Effector memory CD4-positive, alpha-beta T cell (primary cell): Measurements from ENCODE around the gene ZNF749.
A peak's percentile ranks its signal among the peaks of the same experiment; 100 is the strongest.
"Not testable (repeated sequence)": the region's sequence is repeated elsewhere in the genome, so short reads cannot be mapped to it uniquely, and the experiment has no call there.

Experiments used
- DNase-seq, 3 donors: peaks; one replicate each; pipeline ENCODE4 v3.0.0-alpha.2; 2020
- H3K27ac ChIP-seq: 2 replicates; pipeline ENCODE4 v1.7.0; 2013; ENCODE audit warnings: mild to moderate bottlenecking, low read length, moderate library complexity; ENCODE audit not compliant: insufficient read depth, poor library complexity, severe bottlenecking
- H3K27me3 ChIP-seq: replicated peaks from 2 replicates; pipeline ENCODE4 v1.7.0; 2013; ENCODE audit warnings: mild to moderate bottlenecking, low read length; ENCODE audit not compliant: insufficient read depth, control insufficient read depth, poor library complexity, severe bottlenecking
- H3K36me3 ChIP-seq: 2 replicates; pipeline ENCODE4 v1.7.0; 2013; ENCODE audit warnings: mild to moderate bottlenecking, low read length, moderate library complexity; ENCODE audit not compliant: control insufficient read depth, insufficient read depth
- H3K4me1 ChIP-seq: 2 replicates; pipeline ENCODE4 v1.7.0; 2013; ENCODE audit warnings: low read length, mild to moderate bottlenecking; ENCODE audit not compliant: control insufficient read depth, insufficient read depth, poor library complexity, severe bottlenecking
- H3K4me3 ChIP-seq: 2 replicates; pipeline ENCODE4 v1.7.0; 2013; ENCODE audit warnings: low read length, low read depth, mild to moderate bottlenecking; ENCODE audit not compliant: insufficient read depth, poor library complexity, severe bottlenecking
- H3K9me3 ChIP-seq: 2 replicates; pipeline ENCODE4 v1.7.0; 2013; ENCODE audit warnings: mild to moderate bottlenecking, low read length, moderate library complexity; ENCODE audit not compliant: control insufficient read depth

ZNF749 gene

GRCh38 chr19:57466489-57466888 is 31.4 kb downstream of the ZNF749 start:
- H3K9me3 ChIP-seq, result peaks cover 11% of the 10 kb centered on the region
- DNase-seq, result no peak
- H3K4me1 ChIP-seq, result no peaks in the 10 kb centered on the region
- no peak overlapping the region for H3K4me3 ChIP-seq
- H3K36me3 ChIP-seq, result peaks cover 4% of the 10 kb centered on the region
- H3K27ac ChIP-seq, result no peak overlapping the region
- no peaks in the 10 kb centered on the region for H3K27me3 ChIP-seq

- DNase-seq, result no peak
- no peaks in the 10 kb centered on the region for H3K4me1 ChIP-seq
- H3K27ac ChIP-seq, result no peak overlapping the region
- H3K9me3 ChIP-seq, result peaks cover 60% of the 10 kb centered on the region
- no peak overlapping the region for H3K4me3 ChIP-seq
- H3K36me3 ChIP-seq, result peaks cover 18% of the 10 kb centered on the region
- H3K27me3 ChIP-seq, result no peaks in the 10 kb centered on the region
These were observed 38.5 kb downstream of the ZNF749 start for GRCh38 chr19:57473646-57474045.

- Histone ChIP-seq H3K27ac (peak within 1 kb of the TSS; percentile 67), H3K9me3 (peaks cover 42% of the 10 kb centered on the region)
These were observed 42.3 kb downstream of the ZNF749 start, which contains the start of gene ZNF772 for GRCh38 chr19:57477191-57478008. TSS of gene ZNF772 (minus strand) at chr19:57477566. CDS start at chr19:57477309, 257 bp downstream.

GRCh38 chr19:57487477-57488298 is 52.6 kb downstream of the ZNF749 start, which contains the start of gene ZNF419:
TSS of gene ZNF419 (plus strand) at chr19:57487750. CDS start at chr19:57487951, 201 bp downstream.
- not testable (repeated sequence) for H3K9me3 ChIP-seq, H3K27me3 ChIP-seq, H3K4me1 ChIP-seq
- peak; percentile 84 to 88 (median 85) for DNase-seq
- peaks cover 25% of the 10 kb centered on the region for H3K36me3 ChIP-seq
- H3K4me3 ChIP-seq, result peak within 1 kb of the TSS; percentile 84
- H3K27ac ChIP-seq, result peak within 1 kb of the TSS; percentile 72

More at GRCh38 chr19:57477191-57478008, 42.3 kb downstream of the ZNF749 start, which contains the start of gene ZNF772:
- Histone ChIP-seq H3K4me1 (no peaks in the 10 kb centered on the region), H3K36me3 (peaks cover 18% of the 10 kb centered on the region), H3K27me3 (no peaks in the 10 kb centered on the region), H3K4me3 (peak within 1 kb of the TSS; percentile 79)
- DNase-seq, result peak; percentile 74 to 84 (median 81)

- not testable (repeated sequence) for H3K9me3 ChIP-seq, H3K27ac ChIP-seq, DNase-seq, H3K27me3 ChIP-seq, H3K4me1 ChIP-seq, H3K4me3 ChIP-seq
- peaks cover 30% of the 10 kb centered on the region for H3K36me3 ChIP-seq
These were observed 53.1 kb downstream of the ZNF749 start for GRCh38 chr19:57488299-57488644.
